Measurements from ENCODE around the gene ARHGAP12. TPM values are rescaled to one million over a fixed set of nuclear protein-coding genes. Genes with fewer than 3 reads are reported as not detected.

ARHGAP12 gene
- total RNA-seq, 2 experiments from 2014 or later, result 11.8 to 14.5 TPM

DNA sequence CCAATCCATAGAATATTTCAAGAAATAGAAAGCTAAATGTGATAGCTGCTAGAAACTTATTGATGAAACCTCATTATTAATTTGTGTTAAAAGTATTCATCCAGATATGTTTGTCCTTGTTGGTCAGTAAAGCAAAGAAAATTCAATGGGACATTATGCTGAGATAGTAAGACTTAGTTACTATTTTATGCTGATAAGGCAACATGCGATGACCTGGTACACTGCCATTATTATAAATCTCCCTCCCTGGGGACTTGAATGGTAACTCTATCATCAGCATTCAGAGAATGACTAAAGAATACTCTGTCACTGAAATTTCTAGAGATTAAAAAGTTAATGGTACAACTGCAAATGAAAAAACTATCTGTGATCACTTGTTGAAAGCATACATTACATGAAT, 54.9 kb downstream of the ARHGAP12 start:
- H3K27ac ChIP-seq (ENCODE audit: low read depth, low read length, poor library complexity, severe bottlenecking), result no peak overlapping the region
- TF ChIP-seq, protein P1, sequence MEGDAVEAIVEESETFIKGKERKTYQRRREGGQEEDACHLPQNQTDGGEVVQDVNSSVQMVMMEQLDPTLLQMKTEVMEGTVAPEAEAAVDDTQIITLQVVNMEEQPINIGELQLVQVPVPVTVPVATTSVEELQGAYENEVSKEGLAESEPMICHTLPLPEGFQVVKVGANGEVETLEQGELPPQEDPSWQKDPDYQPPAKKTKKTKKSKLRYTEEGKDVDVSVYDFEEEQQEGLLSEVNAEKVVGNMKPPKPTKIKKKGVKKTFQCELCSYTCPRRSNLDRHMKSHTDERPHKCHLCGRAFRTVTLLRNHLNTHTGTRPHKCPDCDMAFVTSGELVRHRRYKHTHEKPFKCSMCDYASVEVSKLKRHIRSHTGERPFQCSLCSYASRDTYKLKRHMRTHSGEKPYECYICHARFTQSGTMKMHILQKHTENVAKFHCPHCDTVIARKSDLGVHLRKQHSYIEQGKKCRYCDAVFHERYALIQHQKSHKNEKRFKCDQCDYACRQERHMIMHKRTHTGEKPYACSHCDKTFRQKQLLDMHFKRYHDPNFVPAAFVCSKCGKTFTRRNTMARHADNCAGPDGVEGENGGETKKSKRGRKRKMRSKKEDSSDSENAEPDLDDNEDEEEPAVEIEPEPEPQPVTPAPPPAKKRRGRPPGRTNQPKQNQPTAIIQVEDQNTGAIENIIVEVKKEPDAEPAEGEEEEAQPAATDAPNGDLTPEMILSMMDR (conservative IDR thresholded peaks at IDR 0.05; ENCODE audit: low read length), result no peak
- no peak for TF ChIP-seq EZH2phosphoT487 (IDR thresholded peaks at IDR 0.05; ENCODE audit: borderline replicate concordance, low read depth, low read length)
- ChIA-PET CTCF (ENCODE audit: unreplicated experiment) (no interaction called here), POLR2A (no interaction called here)
- H3K79me2 ChIP-seq (ENCODE audit: insufficient read depth, low read depth, low read length), result no peaks in the 10 kb centered on the region
- H3K36me3 ChIP-seq (ENCODE audit: insufficient read depth, low read length), result no peaks in the 10 kb centered on the region
- H2AFZ ChIP-seq (ENCODE audit: low read length), result no peak overlapping the region
- H3K9me3 ChIP-seq (ENCODE audit: low read length), result no peaks in the 10 kb centered on the region
- intact Hi-C loops (cut with micrococcal nuclease; ENCODE audit: unreplicated experiment), result no loop called here
- no peaks in the 10 kb centered on the region for H3K4me1 ChIP-seq (ENCODE audit: insufficient read depth, low read length, poor library complexity, severe bottlenecking)
- no peak for DNase-seq (ENCODE audit: low spot score)
- peaks cover 11% of the 10 kb centered on the region; the same call in 1 of the 2 replicates for H4K20me1 ChIP-seq (ENCODE audit: insufficient read depth, low read length)
- H3K4me3 ChIP-seq (ENCODE audit: low read depth, low read length, poor library complexity, severe bottlenecking), result no peak overlapping the region
- no peak overlapping the region for H3K4me2 ChIP-seq (ENCODE audit: low read length)
- BruUV-seq (replicated peaks), result no TSS peak
- no peaks in the 10 kb centered on the region for H3K9me2 ChIP-seq (ENCODE audit: insufficient read depth, low read length)

- no peak overlapping the region for H2AFZ ChIP-seq (ENCODE audit: low read length)
- H4K20me1 ChIP-seq (ENCODE audit: insufficient read depth, low read length), result peaks cover 11% of the 10 kb centered on the region; the same call in 1 of the 2 replicates
- H3K4me1 ChIP-seq (ENCODE audit: insufficient read depth, low read length, poor library complexity, severe bottlenecking), result no peaks in the 10 kb centered on the region
- no peak overlapping the region for H3K27ac ChIP-seq (ENCODE audit: low read depth, low read length, poor library complexity, severe bottlenecking)
- no peak overlapping the region for H3K4me3 ChIP-seq (ENCODE audit: low read depth, low read length, poor library complexity, severe bottlenecking)
- ChIA-PET CTCF (ENCODE audit: unreplicated experiment) (no interaction called here), POLR2A (interaction anchor here (0.5 to 1.4 kb wide), 4 partner anchors 10 to 127 kb away, joined by 3 to 5 read pairs (median 3); no protein-coding TSS in a partner anchor)
- intact Hi-C loops (cut with micrococcal nuclease; ENCODE audit: unreplicated experiment), result no loop called here
- no peak for TF ChIP-seq EZH2phosphoT487 (IDR thresholded peaks at IDR 0.05; ENCODE audit: borderline replicate concordance, low read depth, low read length)
- TF ChIP-seq, protein P1 (conservative IDR thresholded peaks at IDR 0.05; ENCODE audit: low read length), result no peak
- no peaks in the 10 kb centered on the region for H3K36me3 ChIP-seq (ENCODE audit: insufficient read depth, low read length)
- H3K9me2 ChIP-seq (ENCODE audit: insufficient read depth, low read length), result no peaks in the 10 kb centered on the region
- no TSS peak for BruUV-seq (replicated peaks)
- H3K9me3 ChIP-seq (ENCODE audit: low read length), result no peaks in the 10 kb centered on the region
- H3K4me2 ChIP-seq (ENCODE audit: low read length), result no peak overlapping the region
- DNase-seq (ENCODE audit: low spot score), result no peak
- no peaks in the 10 kb centered on the region for H3K79me2 ChIP-seq (ENCODE audit: insufficient read depth, low read depth, low read length)
These were observed 57.2 kb downstream of the ARHGAP12 start for GRCh38 chr10:31871266-31872065.

- intact Hi-C loops (cut with micrococcal nuclease; ENCODE audit: unreplicated experiment), result no loop called here
- Histone ChIP-seq H3K36me3 (ENCODE audit: insufficient read depth, low read length) (no peaks in the 10 kb centered on the region), H3K4me3 (ENCODE audit: low read depth, low read length, poor library complexity, severe bottlenecking) (no peak overlapping the region), H3K9me2 (ENCODE audit: insufficient read depth, low read length) (no peaks in the 10 kb centered on the region), H3K9me3 (ENCODE audit: low read length) (no peaks in the 10 kb centered on the region), H3K4me2 (ENCODE audit: low read length) (no peak overlapping the region), H3K27ac (ENCODE audit: low read depth, low read length, poor library complexity, severe bottlenecking) (no peak overlapping the region), H4K20me1 (ENCODE audit: insufficient read depth, low read length) (peaks cover 2% of the 10 kb centered on the region), H2AFZ (ENCODE audit: low read length) (no peak overlapping the region), H3K79me2 (ENCODE audit: insufficient read depth, low read depth, low read length) (no peaks in the 10 kb centered on the region), H3K4me1 (ENCODE audit: insufficient read depth, low read length, poor library complexity, severe bottlenecking) (peaks cover 3% of the 10 kb centered on the region)
- no TSS peak for BruUV-seq (replicated peaks)
- TF ChIP-seq, protein P1 (conservative IDR thresholded peaks at IDR 0.05; ENCODE audit: low read length), result no peak
- no peak for TF ChIP-seq EZH2phosphoT487 (IDR thresholded peaks at IDR 0.05; ENCODE audit: borderline replicate concordance, low read depth, low read length)
- POLR2A ChIA-PET, result interaction anchor here (0.6 kb wide), 1 partner anchor 176 kb away, joined by 3 read pairs; no protein-coding TSS in a partner anchor
- no peak for DNase-seq (ENCODE audit: low spot score)
- CTCF ChIA-PET (ENCODE audit: unreplicated experiment), result no interaction called here
These were observed 61.0 kb downstream of the ARHGAP12 start for GRCh38 chr10:31867646-31868045.

Data from OCI-LY7 (cell line).